IPS-NIHi7 (cell line): Measurements from ENCODE around the gene ARL11.
"Not testable (repeated sequence)": the region's sequence is repeated elsewhere in the genome, so short reads cannot be mapped to it uniquely, and the experiment has no call there.

Experiments
- DNase-seq: peaks from one replicate; pipeline ENCODE4 v3.0.0; 2012; ENCODE audit warnings: mixed read lengths; ENCODE audit errors: extremely low spot score

The ARL11 gene

DNA sequence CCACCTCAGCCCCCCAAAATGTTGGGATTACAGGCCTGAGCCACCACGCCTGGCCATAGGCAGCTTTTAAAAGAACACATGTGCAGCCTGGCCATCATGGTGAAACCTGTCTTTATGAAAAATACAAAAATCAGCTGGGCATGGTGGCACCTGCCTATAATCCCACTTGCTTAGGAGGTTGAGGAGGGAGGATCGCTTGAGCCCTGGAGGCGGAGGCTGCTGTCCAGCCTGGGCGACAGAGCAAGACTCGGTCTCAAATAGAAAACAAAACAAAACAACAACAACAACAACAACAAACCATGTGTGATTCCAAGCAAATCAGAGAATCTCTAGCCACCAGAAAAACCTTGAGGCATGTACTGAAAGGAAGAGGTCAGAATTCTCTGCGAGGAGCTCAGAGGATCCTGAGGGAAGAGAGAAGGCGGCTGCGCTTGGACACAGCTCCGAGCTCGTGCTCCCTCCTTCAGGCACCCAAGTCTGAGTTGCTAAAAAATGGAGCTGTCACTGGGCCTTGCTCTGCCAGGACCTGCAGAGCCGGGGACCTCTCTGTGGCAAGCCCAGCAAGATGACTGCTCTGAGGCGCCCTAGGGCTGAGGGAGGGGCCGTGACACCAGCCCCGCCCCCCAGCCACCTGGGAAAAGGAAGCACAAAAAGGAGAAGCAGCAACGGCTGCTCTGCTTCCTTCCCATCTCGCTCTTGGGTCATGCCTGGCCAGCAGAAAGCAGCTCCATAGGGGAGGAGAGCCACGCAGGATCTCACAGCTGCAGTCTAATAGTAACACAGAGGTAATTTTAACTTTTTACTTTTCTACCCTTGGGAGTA, at the start of gene ARL11:
Gene ARL11, plus strand, starts transcription at position 677 of the 822 bp plus-strand sequence. CDS start 1,941 bp downstream, outside the sequence.
- DNase-seq: peak; percentile 91

DNA sequence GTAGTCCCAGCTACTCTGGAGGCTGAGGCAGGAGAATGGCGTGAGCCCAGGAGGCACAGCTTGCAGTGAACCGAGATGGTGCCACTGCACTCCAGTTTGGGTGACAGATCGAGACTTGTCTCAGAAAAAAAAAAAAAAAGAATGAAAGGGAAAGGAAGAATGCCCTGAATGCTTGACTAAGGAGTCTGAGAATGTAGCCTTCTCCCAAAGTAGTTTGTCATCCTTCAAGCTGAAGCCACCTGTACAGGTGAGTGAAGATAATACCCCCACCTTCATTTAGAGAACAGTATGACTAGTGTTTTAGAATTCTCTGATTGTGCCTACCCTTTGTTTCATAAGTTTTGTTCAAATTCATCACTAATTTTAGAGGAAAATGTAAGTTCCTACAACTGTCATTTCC, 48.8 kb upstream of the ARL11 start:
- no peak for DNase-seq

DNA sequence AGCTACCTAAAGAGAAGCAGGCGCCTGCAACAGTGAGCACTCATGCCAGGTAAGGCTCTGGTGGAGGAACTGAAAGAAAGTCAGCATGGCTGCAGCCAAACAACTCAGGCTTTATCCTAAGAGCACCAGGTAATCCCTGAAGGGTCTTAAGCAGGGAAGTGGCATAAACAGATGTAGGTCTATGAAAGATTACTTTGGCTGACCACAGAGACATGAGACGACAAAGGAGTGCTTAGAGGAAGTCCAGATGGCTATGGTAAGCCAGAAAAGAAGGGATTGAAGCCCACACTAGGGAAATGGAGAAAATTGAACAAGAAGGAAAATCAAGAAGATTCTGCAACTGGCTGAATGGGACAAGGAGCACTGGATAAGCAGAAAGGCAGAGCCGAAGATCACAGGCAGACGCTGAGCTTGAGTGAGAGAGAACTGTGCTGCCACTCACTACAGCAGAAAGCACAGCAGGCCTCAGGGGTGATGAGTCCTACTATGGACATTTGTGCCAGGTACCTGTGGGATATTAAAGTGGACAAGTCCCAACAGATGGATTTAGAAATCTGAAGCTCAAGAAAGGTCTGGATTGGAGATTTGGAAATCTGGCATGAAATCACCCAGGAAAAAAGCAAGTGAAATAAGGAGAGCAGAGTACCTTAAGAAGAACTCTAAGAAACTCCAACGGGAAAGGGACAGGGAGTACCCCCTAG, 47.2 kb upstream of the ARL11 start:
- no peak for DNase-seq

DNA sequence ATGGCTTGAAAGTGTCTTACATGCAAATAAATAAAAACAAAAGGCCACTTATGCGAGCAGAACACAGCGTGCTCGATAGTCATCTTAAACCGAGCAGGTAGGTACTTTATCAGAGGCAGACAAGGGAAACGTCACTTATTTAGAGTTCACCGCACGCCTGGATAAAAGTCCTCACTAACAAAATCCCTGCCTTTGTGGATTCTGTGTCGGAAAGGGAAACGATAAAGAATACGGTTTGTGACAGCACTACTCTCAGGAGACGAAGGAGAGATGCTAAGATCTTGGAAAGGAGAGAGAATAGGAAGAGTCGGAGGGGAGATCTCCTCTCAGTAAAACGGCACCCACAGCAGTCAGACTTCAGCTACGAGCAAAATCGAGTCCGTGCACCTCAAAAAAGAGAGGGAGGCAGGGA, 43.5 kb upstream of the ARL11 start:
- DNase-seq: peak; percentile 7

DNA sequence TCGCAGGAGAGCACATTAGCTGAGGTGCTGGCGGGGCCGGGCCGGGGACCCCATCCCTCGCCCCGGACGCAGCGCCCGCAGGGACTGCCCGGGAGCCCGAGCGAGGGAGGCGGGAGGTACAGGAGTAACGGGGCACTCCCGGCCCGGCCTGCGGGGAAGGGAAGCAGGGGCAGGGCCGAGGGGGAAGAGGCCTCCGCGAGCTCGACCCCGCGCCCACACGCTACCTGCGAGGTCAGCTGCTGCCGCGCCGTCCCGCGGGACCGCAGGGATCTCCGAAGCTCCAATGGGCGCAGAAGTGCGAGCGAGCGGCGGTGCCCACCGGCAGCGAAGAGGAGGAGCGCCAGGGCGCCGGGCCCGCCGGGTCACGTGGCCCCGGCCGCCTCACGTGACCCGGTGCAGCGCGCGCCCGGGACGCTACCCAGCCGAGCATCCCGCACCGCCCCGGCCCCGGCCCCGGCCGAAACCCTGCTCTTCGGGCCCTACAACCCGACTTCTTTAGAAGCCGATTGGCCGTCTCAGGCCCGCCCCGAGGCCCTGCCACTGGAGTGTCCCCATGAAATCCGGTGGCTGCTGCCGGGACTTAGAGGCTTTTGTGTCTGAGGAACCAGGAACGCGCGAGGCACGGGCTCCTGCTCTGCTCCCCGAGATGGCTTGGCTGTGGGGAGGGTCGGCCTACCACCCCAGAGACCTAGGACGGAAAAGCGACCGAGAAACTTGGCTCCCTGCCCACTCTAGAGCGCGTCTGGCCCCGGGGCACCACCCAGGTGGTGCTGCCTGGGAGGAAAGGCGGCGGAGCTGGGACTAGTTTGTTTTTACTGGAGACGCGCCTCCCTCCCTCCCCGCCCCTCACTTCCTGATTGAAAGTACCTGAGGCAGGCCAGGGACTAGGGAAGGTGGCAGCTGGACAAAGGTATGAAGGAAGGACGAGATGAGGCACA, 42.8 kb upstream of the ARL11 start, which contains the start of gene RCBTB1:
Gene RCBTB1, minus strand, starts transcription at position 339 of the 938 bp plus-strand sequence. CDS start 18,279 bp downstream, outside the sequence.
- peak; percentile 97 for DNase-seq

DNA sequence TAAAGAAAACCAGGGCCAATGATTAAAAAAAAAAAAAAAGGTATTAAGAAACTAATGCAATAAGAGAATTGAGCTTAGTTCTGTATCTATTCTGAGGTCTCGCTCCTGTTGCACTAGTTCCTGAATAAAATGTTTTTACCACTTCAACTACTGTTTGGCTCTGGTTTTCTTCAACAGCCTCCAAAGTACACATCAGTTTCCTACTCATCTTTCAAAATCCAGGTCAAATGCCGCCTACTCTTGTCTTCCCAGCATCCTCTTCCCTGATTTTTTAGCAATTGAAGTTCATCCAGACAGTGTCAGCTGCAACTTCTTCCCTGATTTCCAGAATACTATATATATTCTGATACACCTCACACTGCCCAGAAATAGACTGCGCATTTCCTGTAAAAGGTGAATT, 41.6 kb upstream of the ARL11 start:
- DNase-seq: no peak

DNA sequence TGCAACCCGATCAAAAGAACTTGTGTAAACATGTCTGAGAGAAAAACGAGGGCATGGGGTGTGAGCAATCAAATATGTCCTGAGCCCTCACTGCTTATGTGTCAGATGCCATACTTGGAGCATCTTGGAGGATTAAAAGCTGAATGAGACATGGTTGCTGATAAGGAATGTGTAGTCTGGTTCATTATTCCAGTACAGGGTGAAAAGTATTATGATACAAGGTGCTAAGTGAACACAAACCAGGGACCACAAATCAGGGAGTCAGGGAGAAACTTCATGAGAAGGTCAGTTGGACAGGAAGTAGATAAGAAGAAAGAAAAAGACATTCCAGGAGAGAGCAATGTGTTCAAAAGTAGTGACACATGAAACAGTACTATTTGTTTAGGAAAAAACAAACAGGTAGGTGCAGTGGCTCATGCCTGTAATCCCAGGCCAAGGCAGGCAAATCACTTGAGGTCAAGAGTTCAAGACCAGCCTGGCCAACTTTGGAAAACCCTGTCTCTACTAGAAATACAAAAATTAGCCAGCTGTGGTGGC, 40.9 kb upstream of the ARL11 start:
- peak; percentile 1 for DNase-seq

DNA sequence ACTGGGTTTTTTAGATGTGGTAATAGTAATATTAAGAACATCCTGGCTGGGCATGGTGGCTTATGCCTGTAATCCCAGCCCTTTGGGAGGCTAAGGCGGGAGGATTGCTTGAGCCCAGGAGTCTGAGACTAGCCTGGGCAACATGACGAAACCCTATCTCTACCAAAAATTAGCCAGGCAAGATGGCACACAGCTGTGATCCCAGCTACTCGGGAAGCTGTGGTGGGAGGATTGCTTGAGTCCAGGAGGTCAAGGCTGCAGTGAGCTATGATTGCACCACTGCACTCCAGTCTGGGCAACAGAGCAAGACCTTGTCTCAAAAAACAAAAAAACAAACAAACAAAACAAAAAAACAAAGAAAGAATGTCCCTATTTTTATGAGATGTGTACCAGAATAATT, 37.6 kb upstream of the ARL11 start:
- DNase-seq: not testable (repeated sequence)

DNA sequence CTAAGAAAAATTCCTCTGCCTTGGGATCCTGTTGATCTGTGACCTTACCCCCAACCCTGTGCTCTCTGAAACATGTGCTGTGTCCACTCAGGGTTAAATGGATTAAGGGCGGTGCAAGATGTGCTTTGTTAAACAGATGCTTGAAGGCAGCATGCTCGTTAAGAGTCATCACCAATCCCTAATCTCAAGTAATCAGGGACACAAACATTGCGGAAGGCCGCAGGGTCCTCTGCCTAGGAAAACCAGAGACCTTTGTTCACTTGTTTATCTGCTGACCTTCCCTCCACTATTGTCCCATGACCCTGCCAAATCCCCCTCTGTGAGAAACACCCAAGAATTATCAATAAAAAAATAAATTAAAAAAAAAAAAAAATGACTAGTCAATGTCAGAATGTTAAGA, 34.4 kb upstream of the ARL11 start:
- DNase-seq: not testable (repeated sequence)

DNA sequence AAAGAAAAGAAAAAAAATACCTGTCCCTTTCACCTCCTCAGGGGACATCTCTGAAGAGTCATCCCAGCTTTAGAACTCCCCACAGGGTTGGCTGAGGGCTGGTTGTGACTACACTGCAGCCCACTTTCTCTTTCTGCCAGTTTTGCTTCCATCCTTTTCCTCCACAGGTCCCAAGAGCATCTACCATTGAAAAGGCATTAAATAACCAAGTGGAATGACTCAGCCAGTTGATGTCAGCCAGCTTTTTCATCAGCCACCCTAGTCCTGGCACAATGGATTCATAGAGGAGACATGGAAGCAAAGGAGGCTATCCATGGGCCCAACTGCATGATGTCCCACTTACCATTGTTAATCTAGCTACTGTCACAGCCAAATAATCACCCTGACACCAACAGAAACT, 33.7 kb upstream of the ARL11 start:
- no peak for DNase-seq

DNA sequence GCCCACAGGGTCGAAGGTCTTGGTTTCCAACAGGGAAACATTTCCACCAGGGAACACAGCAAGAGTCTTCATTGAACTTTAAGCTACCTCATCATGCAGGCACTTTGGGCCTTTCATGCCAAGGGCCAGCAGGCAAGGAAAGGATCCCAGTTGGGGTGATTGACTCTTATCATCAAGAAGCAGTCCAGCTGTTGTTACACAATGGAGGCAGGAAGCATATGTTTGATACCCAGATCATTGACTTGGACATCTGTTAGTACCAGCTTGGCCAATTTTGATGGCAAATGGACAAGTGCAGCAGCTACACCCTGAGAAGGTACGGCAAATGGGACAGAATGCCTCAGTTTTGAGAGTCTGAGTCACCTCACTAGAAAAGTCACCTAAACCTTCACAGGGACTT, 32.1 kb upstream of the ARL11 start:
- DNase-seq: no peak

DNA sequence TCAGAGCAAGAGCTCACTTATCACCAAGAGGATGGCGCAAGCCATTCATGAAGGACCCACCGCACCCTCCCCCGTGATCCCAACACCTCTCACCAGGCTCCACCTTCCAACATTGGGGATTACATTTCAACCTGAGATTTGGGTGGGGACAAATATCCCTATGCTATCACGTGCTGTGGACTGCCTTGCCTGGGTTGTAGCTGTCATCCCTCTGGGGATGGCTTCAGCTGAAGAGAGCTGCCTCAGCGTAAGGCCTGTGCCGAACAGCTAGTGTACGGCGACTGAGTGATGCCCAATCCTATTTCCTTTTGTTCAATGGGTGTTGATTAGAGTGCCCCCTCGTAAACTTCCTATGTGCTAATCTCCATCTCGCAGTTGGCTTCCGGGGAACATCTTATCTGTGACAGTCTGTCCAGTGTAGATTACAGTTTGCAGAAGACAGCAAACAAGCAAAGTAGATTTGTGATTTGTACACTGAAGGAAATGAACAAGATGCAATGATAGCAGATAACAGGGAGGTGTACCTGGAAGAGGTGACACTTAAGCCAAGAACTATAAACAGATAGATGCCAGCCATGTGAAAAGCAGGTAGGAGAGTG, 31.2 kb upstream of the ARL11 start:
- no peak for DNase-seq

DNA sequence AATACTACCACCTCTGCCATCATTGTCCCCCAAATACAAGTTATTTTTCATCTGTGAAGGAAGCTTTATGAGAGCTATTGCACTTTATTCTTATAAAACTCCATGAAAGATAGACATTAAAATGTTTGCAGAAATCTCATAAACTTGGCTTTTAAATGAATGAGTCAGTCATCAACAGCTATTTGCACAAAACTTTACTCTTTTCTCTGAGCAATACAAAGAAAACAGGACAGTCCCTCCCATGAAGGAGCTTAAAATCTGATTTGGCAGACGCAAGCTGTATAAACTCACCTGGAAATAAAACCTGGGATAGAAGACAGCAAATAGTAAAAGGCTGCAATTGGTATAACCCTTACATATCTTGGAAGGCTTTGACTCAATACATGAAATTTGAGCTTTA, 26.3 kb upstream of the ARL11 start:
- no peak for DNase-seq

DNA sequence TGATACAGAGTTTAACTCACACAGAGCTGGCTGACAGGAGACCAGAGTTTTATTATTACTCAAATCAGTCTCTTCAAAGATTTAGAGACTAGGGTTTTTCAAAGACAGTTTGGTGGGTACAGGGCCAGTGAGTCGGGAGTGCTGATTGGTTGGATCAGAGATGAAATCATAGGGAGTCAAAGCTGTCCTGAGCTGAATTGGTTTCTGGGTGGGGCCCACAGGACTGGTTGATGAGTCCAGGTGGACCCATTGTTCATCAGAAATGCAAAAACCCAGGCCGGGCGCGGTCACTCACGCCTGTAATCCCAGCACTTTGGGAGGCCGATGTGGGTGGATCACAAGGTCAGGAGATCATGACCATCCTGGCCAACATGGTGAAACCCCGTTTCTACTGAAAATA, 25.7 kb upstream of the ARL11 start:
- DNase-seq: not testable (repeated sequence)

DNA sequence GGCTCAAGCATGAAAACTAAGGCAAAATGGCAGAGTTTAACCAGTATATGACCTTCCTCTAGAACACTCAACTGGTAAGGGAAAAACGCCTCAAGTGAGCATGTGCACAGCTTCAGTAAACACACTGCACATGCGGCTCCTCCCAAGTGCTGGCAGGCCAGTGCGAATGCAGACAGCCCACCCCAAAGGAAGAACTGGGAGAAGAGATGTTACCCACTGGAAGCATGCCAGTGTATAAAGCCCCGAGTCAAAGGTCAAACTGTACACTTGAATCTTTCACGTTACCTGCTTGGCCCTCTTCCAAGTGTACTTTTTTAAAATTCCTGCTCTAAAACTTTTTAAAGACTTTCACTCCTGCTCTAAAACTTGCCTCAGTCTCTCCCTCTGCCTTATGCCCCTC, 23.7 kb upstream of the ARL11 start:
- DNase-seq: no peak

DNA sequence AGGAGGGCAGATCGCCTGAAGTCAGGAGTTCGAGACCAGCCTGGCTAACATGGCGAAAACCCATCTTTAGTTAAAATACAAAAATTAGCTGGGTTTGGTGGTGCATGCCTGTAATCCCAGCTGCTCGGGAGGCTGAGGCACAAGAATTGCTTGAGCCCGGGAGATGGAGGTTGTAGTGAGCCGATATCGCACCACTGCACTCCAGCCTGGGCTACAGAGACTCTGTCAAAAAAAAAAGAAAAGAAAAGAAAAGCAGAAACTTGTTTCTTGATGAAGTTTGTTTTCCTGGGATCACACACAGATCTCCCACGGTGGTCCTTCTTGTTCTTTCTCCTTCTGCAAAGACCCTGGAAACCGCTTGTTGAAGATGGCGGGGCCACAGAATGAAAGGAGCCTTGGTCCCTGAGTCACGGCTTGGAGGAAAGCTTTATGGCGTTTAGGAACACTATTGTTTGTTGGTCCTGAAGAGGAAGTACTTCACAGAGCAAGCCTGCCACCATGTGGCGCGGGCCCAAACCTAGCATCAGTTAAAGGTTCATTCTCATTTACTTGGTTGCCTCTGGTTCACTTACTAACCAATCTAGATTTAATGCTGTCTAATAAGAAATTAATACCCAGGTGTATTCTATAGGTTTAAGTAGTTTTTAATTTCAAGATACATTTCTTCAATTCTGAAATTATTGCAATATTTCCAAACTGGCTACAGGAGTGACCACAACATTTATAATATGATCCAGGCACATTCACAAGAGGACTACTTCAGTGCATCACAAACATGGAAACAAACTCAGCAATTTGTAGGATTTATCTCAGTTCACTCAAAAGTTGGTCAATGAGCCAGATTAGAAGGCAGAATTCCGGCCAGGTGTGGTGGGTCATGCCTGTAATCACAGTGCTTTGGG, 21.3 kb upstream of the ARL11 start:
- DNase-seq: peak; percentile 87

DNA sequence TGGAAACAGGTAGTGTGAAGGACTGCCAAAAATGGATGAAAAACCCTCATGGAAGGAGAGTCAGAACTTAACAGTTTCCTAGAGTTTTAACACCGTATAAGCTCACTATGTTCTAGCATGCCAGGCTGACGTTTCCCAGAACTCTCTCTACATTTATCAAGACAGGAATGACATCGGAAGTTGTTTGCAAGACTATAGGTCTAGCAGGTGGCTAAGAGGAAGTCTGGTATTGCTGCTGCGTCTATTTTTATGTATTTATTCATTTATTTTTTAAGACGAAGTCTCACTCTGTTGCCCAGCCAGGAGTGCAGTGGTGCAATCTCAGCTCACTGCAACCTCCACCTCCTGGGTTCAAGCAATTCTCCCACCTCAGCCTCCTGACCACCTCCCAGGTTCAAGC, 20.5 kb upstream of the ARL11 start:
- DNase-seq: no peak

DNA sequence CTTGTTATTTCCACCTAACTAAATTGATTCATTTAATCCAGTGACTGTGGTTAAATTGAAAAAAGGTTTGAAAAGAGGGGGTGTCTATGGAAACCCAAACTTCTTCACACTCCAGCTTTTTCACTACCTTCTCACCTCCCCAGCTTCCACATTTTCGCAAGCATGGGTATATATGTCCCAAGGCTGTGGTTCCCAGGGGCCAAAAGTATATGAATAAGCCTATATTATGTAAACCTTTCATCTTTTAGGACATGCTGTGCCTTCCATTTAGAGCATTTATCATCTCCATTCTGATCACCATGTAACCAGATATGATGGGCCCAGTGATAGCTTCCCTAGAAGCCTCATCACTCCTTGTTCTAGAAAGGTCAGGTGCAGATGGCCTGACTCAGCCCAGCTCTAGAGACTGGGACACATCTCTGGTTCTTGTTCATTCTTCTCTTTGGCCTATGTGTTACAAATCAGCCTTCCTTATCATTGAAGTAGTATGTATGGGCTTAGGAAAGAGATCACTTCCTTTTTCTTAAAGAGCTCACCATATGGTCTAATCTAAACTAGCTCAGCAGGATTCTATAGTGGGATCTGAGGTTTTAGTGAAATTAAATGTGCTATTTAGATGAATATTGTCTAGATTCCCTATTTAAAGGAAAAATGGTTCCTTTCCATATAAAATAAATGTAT, 19.5 kb upstream of the ARL11 start:
- DNase-seq: no peak

DNA sequence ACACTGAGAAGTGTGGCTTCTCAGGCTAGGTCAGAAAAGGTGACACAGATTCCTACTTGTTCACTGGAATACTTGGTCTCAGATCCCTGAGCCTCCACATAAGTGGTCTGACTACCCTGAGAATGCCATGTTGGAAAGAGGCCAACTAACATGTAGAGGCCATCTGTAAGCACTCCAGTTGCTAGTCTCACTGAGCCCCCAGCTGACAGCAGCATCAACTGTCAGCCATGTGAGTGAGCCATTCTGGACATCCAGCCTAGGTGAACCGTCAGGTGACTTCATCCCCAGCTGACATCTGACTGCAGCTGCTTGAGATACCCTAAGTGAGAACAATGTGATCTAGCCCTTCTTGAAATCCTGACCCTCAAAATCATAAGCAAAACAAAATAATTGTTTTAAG, 18.1 kb upstream of the ARL11 start:
- DNase-seq: no peak

DNA sequence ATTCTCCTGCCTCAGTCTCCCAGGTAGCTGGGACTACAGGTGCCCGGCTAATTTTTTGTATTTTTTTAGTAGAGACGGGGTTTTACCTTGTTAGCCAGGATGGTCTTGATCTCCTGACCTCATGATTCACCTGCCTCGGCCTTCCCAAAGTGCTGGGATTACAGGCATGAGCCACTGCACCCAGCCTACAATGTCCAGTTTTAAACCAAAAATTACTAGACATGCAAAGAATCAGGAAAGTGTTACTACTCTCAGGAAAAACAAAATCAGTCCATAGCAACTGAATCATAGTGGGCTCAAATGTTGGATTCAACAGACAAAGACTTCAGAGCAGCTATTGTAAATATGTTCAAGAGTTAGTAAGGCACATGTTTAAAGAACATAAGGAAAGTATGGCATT, 16.3 kb upstream of the ARL11 start:
- DNase-seq: not testable (repeated sequence)
